ENCODE measurements around the gene HPRT1.

The HPRT1 gene

GRCh38 chrX:134469486-134469885 lies 9.5 kb downstream of the HPRT1 start:
- peaks cover 65% of the 10 kb centered on the region for H3K27me3 ChIP-seq
- no peak overlapping the region for H3K27ac ChIP-seq
- H3K9me3 ChIP-seq = no peaks in the 10 kb centered on the region
- H3K4me2 ChIP-seq = no peak overlapping the region
- no peak overlapping the region for H3K4me3 ChIP-seq
- H3K9ac ChIP-seq = no peak overlapping the region
- H4K20me1 ChIP-seq = peaks cover 25% of the 10 kb centered on the region; the same call in 1 of the 2 replicates
- no peaks in the 10 kb centered on the region for H3K4me1 ChIP-seq
- TF ChIP-seq Cebpa-rat (IDR thresholded peaks at IDR 0.05) = no peak
- H3K36me3 ChIP-seq = no peaks in the 10 kb centered on the region

DNA sequence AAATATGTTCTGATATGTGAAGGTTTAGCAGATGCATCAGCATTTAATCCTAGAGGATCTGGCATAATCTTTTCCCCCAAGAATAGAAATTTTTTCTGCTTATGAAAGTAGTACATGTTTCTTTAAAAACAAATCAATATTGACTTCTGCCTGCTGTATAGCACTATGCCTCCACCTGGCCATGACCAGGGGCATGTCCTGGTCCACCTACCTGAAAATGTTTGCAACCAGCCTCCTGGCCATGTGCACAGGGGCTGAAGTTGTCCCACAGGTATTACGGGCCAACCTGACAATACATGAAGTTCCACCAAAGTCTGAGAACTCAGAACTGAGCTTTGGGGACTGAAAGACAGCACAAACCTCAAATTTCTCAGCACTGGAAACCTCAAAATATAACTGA lies 10.0 kb downstream of the HPRT1 start:
- Histone ChIP-seq H3K4me3 (no peak overlapping the region), H3K4me1 (no peaks in the 10 kb centered on the region), H4K20me1 (peaks cover 31% of the 10 kb centered on the region; the same call in 1 of the 2 replicates), H3K4me2 (no peak overlapping the region), H3K9ac (no peak overlapping the region), H3K9me3 (no peaks in the 10 kb centered on the region), H3K36me3 (peaks cover 3% of the 10 kb centered on the region; the same call in 1 of the 2 replicates), H3K27ac (no peak overlapping the region), H3K27me3 (peaks cover 64% of the 10 kb centered on the region)
- TF ChIP-seq Cebpa-rat (IDR thresholded peaks at IDR 0.05) = no peak

- Histone ChIP-seq H3K9ac (no peak overlapping the region), H3K27me3 (peaks cover 65% of the 10 kb centered on the region), H3K27ac (no peak overlapping the region), H3K4me2 (no peak overlapping the region), H3K4me1 (no peaks in the 10 kb centered on the region), H3K4me3 (no peak overlapping the region), H4K20me1 (peaks cover 22% of the 10 kb centered on the region; the same call in 1 of the 2 replicates), H3K9me3 (no peaks in the 10 kb centered on the region), H3K36me3 (peaks cover 13% of the 10 kb centered on the region; the same call in 1 of the 2 replicates)
- no peak for TF ChIP-seq Cebpa-rat (IDR thresholded peaks at IDR 0.05)
Measured at GRCh38 chrX:134472041-134472440, 12.1 kb downstream of the HPRT1 start.

- Histone ChIP-seq H3K9ac (no peak overlapping the region), H3K4me2 (no peak overlapping the region), H3K4me1 (no peaks in the 10 kb centered on the region), H3K27ac (no peak overlapping the region), H3K9me3 (no peaks in the 10 kb centered on the region), H4K20me1 (peaks cover 24% of the 10 kb centered on the region; the same call in 1 of the 2 replicates), H3K4me3 (no peak overlapping the region), H3K27me3 (peaks cover 77% of the 10 kb centered on the region), H3K36me3 (peaks cover 28% of the 10 kb centered on the region)
- TF ChIP-seq Cebpa-rat (IDR thresholded peaks at IDR 0.05) = no peak
Measured at GRCh38 chrX:134476284-134476683, 16.3 kb downstream of the HPRT1 start.

- peaks cover 39% of the 10 kb centered on the region; the same call in 1 of the 2 replicates for H4K20me1 ChIP-seq
- H3K27ac ChIP-seq = no peak overlapping the region
- peaks cover 28% of the 10 kb centered on the region for H3K36me3 ChIP-seq
- no peak overlapping the region for H3K4me3 ChIP-seq
- H3K9ac ChIP-seq = no peak overlapping the region
- H3K4me1 ChIP-seq = no peaks in the 10 kb centered on the region
- no peak for TF ChIP-seq Cebpa-rat (IDR thresholded peaks at IDR 0.05)
- H3K9me3 ChIP-seq = no peaks in the 10 kb centered on the region
- peaks cover 74% of the 10 kb centered on the region for H3K27me3 ChIP-seq
- H3K4me2 ChIP-seq = no peak overlapping the region
Measured at GRCh38 chrX:134478374-134478773, 18.4 kb downstream of the HPRT1 start.

DNA sequence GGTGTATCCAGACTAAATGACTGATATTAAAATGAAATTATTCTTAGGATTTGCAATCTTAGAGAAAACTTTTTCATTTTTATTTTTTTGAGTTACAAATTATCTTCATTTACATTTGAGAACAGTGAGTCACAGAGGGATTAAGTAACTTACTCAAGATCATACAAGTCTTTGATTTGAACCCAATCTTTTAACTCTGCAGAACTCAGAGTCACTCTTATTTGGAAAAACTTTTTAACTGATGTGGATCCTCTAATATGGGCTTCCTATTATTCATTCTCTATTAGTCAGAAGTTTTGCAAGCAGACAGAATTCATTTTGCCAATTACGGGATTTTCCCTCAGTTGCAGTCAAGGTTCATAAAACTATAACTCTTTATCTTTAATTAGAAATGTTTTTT lies 20.1 kb downstream of the HPRT1 start:
- Histone ChIP-seq H3K9ac (no peak overlapping the region), H3K27ac (no peak overlapping the region), H3K4me1 (no peaks in the 10 kb centered on the region), H3K27me3 (peaks cover 65% of the 10 kb centered on the region), H3K9me3 (no peaks in the 10 kb centered on the region), H3K4me3 (no peak overlapping the region), H4K20me1 (peaks cover 45% of the 10 kb centered on the region; the same call in 1 of the 2 replicates), H3K4me2 (no peak overlapping the region), H3K36me3 (peaks cover 28% of the 10 kb centered on the region)
- TF ChIP-seq Cebpa-rat (IDR thresholded peaks at IDR 0.05) = no peak

- H4K20me1 ChIP-seq = peaks cover 50% of the 10 kb centered on the region; the same call in 1 of the 2 replicates
- no peak overlapping the region for H3K4me2 ChIP-seq
- no peaks in the 10 kb centered on the region for H3K9me3 ChIP-seq
- peaks cover 60% of the 10 kb centered on the region for H3K27me3 ChIP-seq
- H3K9ac ChIP-seq = no peak overlapping the region
- H3K36me3 ChIP-seq = peaks cover 21% of the 10 kb centered on the region
- TF ChIP-seq Cebpa-rat (IDR thresholded peaks at IDR 0.05) = no peak
- H3K27ac ChIP-seq = no peak overlapping the region
- H3K4me3 ChIP-seq = no peak overlapping the region
- H3K4me1 ChIP-seq = no peaks in the 10 kb centered on the region
Measured at GRCh38 chrX:134481339-134481738, 21.4 kb downstream of the HPRT1 start.

DNA sequence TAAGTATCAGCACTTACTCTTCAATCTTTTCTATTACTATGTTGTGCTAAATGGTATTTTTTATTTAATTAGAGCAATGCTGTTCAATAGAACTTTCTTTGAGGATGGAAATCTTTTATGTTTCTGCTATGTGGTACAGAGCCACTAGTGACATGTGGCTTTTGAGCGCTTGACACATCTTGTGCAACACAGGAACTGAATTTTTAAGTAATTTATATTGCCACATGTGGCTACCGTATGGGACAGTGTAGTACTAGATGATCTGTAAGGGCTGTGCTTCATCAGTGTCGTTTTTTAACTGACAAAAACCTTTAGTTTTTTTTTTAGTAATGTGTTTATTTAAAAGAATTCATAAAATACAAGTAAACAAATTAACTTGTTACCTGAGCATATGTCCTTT lies 22.4 kb downstream of the HPRT1 start:
- no peak for TF ChIP-seq Cebpa-rat (IDR thresholded peaks at IDR 0.05)
- H3K9ac ChIP-seq = no peak overlapping the region
- no peaks in the 10 kb centered on the region for H3K4me1 ChIP-seq

GRCh38 chrX:134484039-134484438 lies 24.1 kb downstream of the HPRT1 start:
- Histone ChIP-seq H3K9me3 (no peaks in the 10 kb centered on the region), H3K4me3 (no peak overlapping the region), H3K4me2 (no peak overlapping the region), H3K4me1 (no peaks in the 10 kb centered on the region), H3K27me3 (peaks cover 66% of the 10 kb centered on the region), H3K9ac (no peak overlapping the region), H3K36me3 (peaks cover 19% of the 10 kb centered on the region; the same call in 1 of the 2 replicates), H4K20me1 (peaks cover 46% of the 10 kb centered on the region; the same call in 1 of the 2 replicates), H3K27ac (no peak overlapping the region)
- no peak for TF ChIP-seq Cebpa-rat (IDR thresholded peaks at IDR 0.05)

More for the DNA sequence above, 22.4 kb downstream of the HPRT1 start:
- H3K4me3 ChIP-seq = no peak overlapping the region
- H3K9me3 ChIP-seq = no peaks in the 10 kb centered on the region
- H3K27ac ChIP-seq = no peak overlapping the region
- H3K4me2 ChIP-seq = no peak overlapping the region
- H3K27me3 ChIP-seq = peaks cover 61% of the 10 kb centered on the region
- peaks cover 50% of the 10 kb centered on the region; the same call in 1 of the 2 replicates for H4K20me1 ChIP-seq
- peaks cover 19% of the 10 kb centered on the region for H3K36me3 ChIP-seq

DNA sequence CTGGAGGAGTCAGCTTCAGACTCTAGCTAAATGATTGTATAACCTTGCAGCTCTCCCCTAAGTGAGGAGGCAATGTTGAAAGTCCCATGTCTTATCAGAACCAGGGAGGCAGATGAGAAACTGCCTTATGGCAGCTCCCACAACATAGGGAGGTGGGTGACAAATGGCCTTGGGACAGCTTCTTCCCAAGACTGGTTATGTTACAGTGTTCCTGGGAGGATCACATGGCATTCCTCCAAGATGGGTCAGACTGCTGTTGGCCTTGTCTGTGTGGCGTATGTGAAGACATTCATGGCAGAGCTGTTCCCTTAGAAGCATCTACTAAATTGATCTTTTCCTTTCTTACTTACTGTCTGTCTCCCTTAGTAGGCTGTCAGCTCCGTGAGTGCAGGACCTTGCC lies 42.0 kb downstream of the HPRT1 start:
- no peak overlapping the region for H3K4me2 ChIP-seq
- TF ChIP-seq Cebpa-rat (IDR thresholded peaks at IDR 0.05) = no peak
- H3K9ac ChIP-seq = no peak overlapping the region
- H3K27me3 ChIP-seq = peaks cover 86% of the 10 kb centered on the region
- H3K36me3 ChIP-seq = peaks cover 12% of the 10 kb centered on the region; the same call in 1 of the 2 replicates
- H3K27ac ChIP-seq = no peak overlapping the region
- no peaks in the 10 kb centered on the region for H3K4me1 ChIP-seq
- H3K4me3 ChIP-seq = no peak overlapping the region
- H4K20me1 ChIP-seq = peaks cover 6% of the 10 kb centered on the region; the same call in 1 of the 2 replicates
- no peaks in the 10 kb centered on the region for H3K9me3 ChIP-seq

All from BLaER1 (cell line).